ENCODE data around the gene CDHR3.

DNA sequence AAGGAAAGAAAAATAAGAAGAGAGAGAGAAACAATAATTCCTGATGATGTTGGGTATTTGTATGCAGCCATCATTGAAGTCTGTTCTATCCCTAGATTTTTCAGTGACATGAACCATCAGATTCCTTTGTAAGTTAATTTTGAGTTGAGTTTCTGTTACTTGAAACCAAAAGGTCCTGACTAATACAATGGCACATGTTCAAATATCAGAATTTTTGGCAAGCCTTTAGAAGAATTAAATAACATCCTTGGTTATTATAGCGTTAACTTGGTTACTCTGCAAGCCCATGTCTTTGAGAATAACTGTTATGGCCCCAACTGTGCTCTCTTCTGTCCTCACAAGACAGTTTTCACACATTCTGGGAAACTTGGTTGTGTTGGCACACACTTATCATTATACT, 82.5 kb downstream of the CDHR3 start:
- TF ChIP-seq, protein P1, sequence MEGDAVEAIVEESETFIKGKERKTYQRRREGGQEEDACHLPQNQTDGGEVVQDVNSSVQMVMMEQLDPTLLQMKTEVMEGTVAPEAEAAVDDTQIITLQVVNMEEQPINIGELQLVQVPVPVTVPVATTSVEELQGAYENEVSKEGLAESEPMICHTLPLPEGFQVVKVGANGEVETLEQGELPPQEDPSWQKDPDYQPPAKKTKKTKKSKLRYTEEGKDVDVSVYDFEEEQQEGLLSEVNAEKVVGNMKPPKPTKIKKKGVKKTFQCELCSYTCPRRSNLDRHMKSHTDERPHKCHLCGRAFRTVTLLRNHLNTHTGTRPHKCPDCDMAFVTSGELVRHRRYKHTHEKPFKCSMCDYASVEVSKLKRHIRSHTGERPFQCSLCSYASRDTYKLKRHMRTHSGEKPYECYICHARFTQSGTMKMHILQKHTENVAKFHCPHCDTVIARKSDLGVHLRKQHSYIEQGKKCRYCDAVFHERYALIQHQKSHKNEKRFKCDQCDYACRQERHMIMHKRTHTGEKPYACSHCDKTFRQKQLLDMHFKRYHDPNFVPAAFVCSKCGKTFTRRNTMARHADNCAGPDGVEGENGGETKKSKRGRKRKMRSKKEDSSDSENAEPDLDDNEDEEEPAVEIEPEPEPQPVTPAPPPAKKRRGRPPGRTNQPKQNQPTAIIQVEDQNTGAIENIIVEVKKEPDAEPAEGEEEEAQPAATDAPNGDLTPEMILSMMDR (IDR thresholded peaks at IDR 0.05), result no peak
- TF ChIP-seq POLR2A (IDR thresholded peaks at IDR 0.05), result no peak
